OCI-LY3 (cell line): ENCODE data around the gene RNH1.

Experiments
- H2AFZ ChIP-seq: fragments of 200-600, 300-600 bp; shearing (Covaris generic); 2 replicates; pipeline ENCODE4 v1.6.0; 2014; ENCODE audit warnings: antibody characterized with exemption, low read depth, low read length
- H3K27ac ChIP-seq: fragments of 200-600, 300-600 bp; sonication (generic); 2 replicates; pipeline ENCODE4 v1.5.1; 2014; ENCODE audit warnings: mild to moderate bottlenecking, low read length, moderate library complexity, mixed read lengths
- H3K27me3 ChIP-seq: fragments of 200-600, 300-600 bp; sonication (generic); 2 replicates; pipeline ENCODE4 v1.6.1; 2014; ENCODE audit warnings: low read depth, low read length, mixed read lengths
- H3K36me3 ChIP-seq: fragments of 200-600, 300-600 bp; sonication (generic); replicated peaks from 2 replicates; pipeline ENCODE3; 2014; ENCODE audit warnings: low read depth, low read length, mixed read lengths
- H3K4me1 ChIP-seq: fragments of 300-600, 200-600 bp; sonication (generic); 2 replicates; pipeline ENCODE4 v1.6.1; 2014; ENCODE audit warnings: low read length, mixed read lengths
- H3K4me2 ChIP-seq: fragments of 200-600, 300-600 bp; sonication (generic); 2 replicates; pipeline ENCODE4 v1.6.1; 2014; ENCODE audit warnings: low read length, mixed read lengths
- H3K4me3 ChIP-seq: fragments of 300-600, 200-600 bp; sonication (generic); 2 replicates; pipeline ENCODE4 v1.5.1; 2014; ENCODE audit warnings: antibody characterized with exemption, mild to moderate bottlenecking, low read length, moderate library complexity
- H3K79me2 ChIP-seq: fragments of 300-600, 200-600 bp; shearing (Covaris generic); 2 replicates; pipeline ENCODE4 v1.6.1; 2014; ENCODE audit warnings: mild to moderate bottlenecking, low read length, mixed read lengths
- H3K9ac ChIP-seq: fragments of 300-600, 200-600 bp; shearing (Covaris generic); 2 replicates; pipeline ENCODE4 v1.6.0; 2014; ENCODE audit warnings: mild to moderate bottlenecking, low read length, moderate library complexity
- H3K9me3 ChIP-seq: fragments of 200-600, 300-600 bp; shearing (Covaris generic); 2 replicates; pipeline ENCODE4 v1.6.1; 2014; ENCODE audit warnings: low read length, mixed read lengths; ENCODE audit not compliant: insufficient read depth
- H4K20me1 ChIP-seq: fragments of 200-600, 300-600 bp; sonication (generic); 2 replicates; pipeline ENCODE4 v1.6.1; 2016; ENCODE audit warnings: low read length, mixed read lengths; ENCODE audit not compliant: insufficient read depth
- EZH2phosphoT487 ChIP-seq: fragments of 200-600 bp; shearing (Covaris generic); IDR thresholded peaks from 2 replicates; pipeline ENCODE4 v1.6.1; 2018; ENCODE audit warnings: antibody characterized with exemption, mixed run types, low read depth
- TF ChIP-seq, protein P1 (sequence below): fragments of 200-600, 300-600 bp; sonication (generic); IDR thresholded peaks from 2 replicates; pipeline ENCODE4 v1.5.1; 2014; ENCODE audit warnings: antibody characterized with exemption, low read length, low read depth

Gene RNH1

DNA sequence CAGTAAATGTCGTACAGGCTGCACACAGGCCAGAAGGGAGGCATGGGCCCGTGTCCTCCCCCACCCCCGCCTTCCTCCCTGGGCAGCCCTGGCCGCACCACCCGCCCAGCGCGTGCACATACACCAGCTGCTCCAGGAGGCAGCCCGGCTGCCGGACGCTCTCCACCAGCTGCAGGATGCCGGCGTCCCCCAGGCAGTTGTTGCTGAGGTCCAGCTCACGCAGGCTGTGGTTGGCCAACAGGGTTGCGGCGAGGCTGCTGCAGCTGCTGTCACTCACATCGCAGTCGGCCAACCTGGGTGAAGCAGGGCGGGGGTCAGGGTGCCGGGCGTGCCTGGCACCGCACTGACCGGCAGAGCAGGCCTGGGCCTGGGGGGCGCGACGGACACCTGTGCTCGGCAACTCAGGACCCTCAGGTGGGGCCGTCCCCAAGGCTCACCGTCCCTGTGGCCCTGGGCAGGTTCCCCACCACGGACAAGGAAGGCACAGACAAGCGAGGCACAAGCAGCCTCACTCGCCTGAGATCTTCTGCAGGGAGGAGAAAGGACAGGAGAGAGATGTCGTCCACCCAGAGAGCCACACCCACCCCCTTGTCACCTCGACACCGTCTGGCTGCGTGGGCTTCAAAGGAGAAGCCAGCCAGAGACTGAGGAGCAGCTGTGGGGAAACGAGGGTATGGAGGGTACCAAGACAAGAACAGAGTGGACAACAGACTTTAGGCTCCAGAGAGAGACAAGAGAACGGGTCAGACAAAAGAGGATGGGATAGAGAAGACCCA, 12.1 kb downstream of the RNH1 start:
- no peak overlapping the region for H3K4me3 ChIP-seq
- no peaks in the 10 kb centered on the region for H3K9me3 ChIP-seq
- H3K4me2 ChIP-seq, result no peak overlapping the region
- no peaks in the 10 kb centered on the region for H4K20me1 ChIP-seq
- no peaks in the 10 kb centered on the region for H3K4me1 ChIP-seq
- H3K27me3 ChIP-seq, result no peaks in the 10 kb centered on the region
- no peaks in the 10 kb centered on the region for H3K79me2 ChIP-seq
- H3K27ac ChIP-seq, result no peak overlapping the region
- H3K9ac ChIP-seq, result no peak overlapping the region
- TF ChIP-seq EZH2phosphoT487, result no peak
- TF ChIP-seq, protein P1, sequence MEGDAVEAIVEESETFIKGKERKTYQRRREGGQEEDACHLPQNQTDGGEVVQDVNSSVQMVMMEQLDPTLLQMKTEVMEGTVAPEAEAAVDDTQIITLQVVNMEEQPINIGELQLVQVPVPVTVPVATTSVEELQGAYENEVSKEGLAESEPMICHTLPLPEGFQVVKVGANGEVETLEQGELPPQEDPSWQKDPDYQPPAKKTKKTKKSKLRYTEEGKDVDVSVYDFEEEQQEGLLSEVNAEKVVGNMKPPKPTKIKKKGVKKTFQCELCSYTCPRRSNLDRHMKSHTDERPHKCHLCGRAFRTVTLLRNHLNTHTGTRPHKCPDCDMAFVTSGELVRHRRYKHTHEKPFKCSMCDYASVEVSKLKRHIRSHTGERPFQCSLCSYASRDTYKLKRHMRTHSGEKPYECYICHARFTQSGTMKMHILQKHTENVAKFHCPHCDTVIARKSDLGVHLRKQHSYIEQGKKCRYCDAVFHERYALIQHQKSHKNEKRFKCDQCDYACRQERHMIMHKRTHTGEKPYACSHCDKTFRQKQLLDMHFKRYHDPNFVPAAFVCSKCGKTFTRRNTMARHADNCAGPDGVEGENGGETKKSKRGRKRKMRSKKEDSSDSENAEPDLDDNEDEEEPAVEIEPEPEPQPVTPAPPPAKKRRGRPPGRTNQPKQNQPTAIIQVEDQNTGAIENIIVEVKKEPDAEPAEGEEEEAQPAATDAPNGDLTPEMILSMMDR, result no peak
- H3K36me3 ChIP-seq, result peaks cover 37% of the 10 kb centered on the region
- H2AFZ ChIP-seq, result no peak overlapping the region

DNA sequence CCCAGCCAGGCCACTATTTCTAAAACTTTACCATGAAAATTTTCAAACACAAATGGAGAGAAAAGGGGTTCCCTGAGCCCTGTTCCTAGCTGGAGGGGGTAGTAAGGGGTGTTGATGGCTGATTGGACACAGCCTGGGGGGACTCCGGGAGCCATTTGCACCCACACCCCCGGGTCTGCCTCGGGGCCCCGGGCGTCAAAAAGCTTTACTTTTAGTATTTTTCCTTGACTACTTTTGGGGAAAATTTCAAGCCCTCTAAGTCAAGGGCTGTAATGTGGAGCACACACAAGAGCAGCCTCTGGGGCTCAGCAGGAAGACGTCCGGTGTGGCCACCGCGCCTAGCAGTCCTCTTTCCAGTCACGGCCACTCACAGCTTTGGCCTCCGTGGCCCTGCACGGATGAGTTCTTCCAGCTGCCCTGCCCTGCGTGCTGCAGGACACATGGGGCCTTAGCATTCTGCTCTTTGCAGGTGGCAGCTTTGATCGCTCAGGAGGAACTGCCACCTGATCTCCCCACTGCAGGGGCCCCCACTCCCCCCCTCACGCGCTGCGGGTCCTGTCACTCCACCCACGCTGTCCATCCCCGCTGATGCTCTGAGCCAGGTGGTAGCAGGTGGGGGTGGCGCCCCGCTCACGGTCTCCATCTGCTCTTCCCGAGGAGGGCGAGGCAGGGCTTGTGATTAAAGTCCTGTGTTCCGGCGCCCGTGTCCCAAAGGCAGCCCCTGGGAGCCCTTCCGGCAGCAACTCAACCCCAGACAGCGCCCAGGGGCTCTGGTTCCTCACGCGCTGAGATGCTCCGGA, 14.4 kb downstream of the RNH1 start:
- H3K9ac ChIP-seq, result no peak overlapping the region
- H4K20me1 ChIP-seq, result no peaks in the 10 kb centered on the region
- H3K4me2 ChIP-seq, result no peak overlapping the region
- no peaks in the 10 kb centered on the region for H3K4me1 ChIP-seq
- no peaks in the 10 kb centered on the region for H3K79me2 ChIP-seq
- no peaks in the 10 kb centered on the region for H3K27me3 ChIP-seq
- TF ChIP-seq, protein P1, result no peak
- no peak for TF ChIP-seq EZH2phosphoT487
- no peak overlapping the region for H2AFZ ChIP-seq
- H3K27ac ChIP-seq, result no peak overlapping the region
- no peaks in the 10 kb centered on the region for H3K9me3 ChIP-seq
- H3K36me3 ChIP-seq, result peaks cover 15% of the 10 kb centered on the region
- no peak overlapping the region for H3K4me3 ChIP-seq

DNA sequence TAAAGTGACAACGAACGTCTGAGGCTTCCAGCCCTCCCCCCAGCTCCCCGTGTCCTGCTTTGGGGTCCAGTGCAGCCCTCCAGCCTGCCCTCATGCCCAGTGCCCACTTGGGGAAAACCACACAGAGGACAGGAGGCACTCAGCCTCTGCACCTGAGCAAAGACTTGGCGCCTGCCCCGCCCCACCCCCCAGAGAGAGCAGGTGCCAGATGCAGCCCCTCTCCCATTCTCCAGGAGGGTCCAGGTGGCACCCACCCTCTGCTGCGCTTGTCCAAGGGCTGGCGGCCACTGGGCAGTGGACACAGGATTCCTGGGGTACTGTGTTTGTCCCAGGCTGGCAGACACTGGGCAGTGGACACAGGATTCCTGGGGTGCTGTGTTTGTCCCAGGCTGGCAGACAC, 15.7 kb downstream of the RNH1 start:
- Histone ChIP-seq H4K20me1 (no peaks in the 10 kb centered on the region), H3K4me1 (no peaks in the 10 kb centered on the region), H3K9me3 (no peaks in the 10 kb centered on the region), H3K27me3 (no peaks in the 10 kb centered on the region), H3K4me2 (no peak overlapping the region), H3K9ac (no peak overlapping the region), H2AFZ (no peak overlapping the region), H3K79me2 (no peaks in the 10 kb centered on the region), H3K36me3 (peaks cover 5% of the 10 kb centered on the region), H3K4me3 (no peak overlapping the region), H3K27ac (no peak overlapping the region)
- no peak for TF ChIP-seq EZH2phosphoT487
- TF ChIP-seq, protein P1, result no peak

DNA sequence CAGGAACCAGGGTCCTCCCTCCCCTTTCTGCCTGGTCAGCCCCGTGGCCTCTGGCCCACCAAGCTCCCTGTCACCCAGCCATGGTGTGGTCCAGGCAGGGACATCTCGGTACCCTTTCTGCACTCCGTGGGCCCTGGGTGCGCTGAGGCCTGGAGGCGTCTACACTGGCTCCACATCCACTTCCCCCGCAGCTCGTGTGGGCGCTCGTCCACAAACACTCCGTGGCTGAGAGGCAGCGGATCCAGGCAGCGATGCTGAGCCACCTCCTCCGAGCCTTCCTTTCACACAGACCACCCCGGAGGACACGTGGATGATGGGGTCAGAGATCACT, 16.1 kb downstream of the RNH1 start:
- Histone ChIP-seq H3K9ac (no peak overlapping the region), H3K27ac (no peak overlapping the region), H2AFZ (no peak overlapping the region), H3K36me3 (peaks cover 5% of the 10 kb centered on the region), H4K20me1 (no peaks in the 10 kb centered on the region), H3K27me3 (no peaks in the 10 kb centered on the region), H3K4me1 (no peaks in the 10 kb centered on the region), H3K4me2 (no peak overlapping the region), H3K4me3 (no peak overlapping the region), H3K79me2 (no peaks in the 10 kb centered on the region), H3K9me3 (no peaks in the 10 kb centered on the region)
- no peak for TF ChIP-seq EZH2phosphoT487
- TF ChIP-seq, protein P1, result no peak
